ENCODE measurements around the gene TNNT1.
A peak's percentile ranks its signal among the peaks of the same experiment; 100 is the strongest.

Gene TNNT1

GRCh38 chr19:55141696-55142095, 7.3 kb downstream of the TNNT1 start:
- no peak for DNase-seq (ENCODE audit: low read depth, low spot score)

GRCh38 chr19:55137915-55138314, 11.1 kb downstream of the TNNT1 start:
- no peak for DNase-seq (ENCODE audit: low read depth, low spot score)

GRCh38 chr19:55136399-55137102, 12.5 kb downstream of the TNNT1 start:
- no peak for DNase-seq (ENCODE audit: low read depth, low spot score)

GRCh38 chr19:55134736-55135135, 14.3 kb downstream of the TNNT1 start:
- no peak for DNase-seq (ENCODE audit: low read depth, low spot score)

GRCh38 chr19:55133639-55134444, 15.2 kb downstream of the TNNT1 start:
- DNase-seq (ENCODE audit: low read depth, low spot score): no peak

GRCh38 chr19:55132453-55133129, 16.4 kb downstream of the TNNT1 start:
- DNase-seq (ENCODE audit: low read depth, low spot score): no peak

GRCh38 chr19:55131421-55131820, 17.6 kb downstream of the TNNT1 start:
- DNase-seq (ENCODE audit: low read depth, low spot score): no peak

GRCh38 chr19:55119053-55119452, 30.0 kb downstream of the TNNT1 start:
- no peak for DNase-seq (ENCODE audit: low read depth, low spot score)

- DNase-seq (ENCODE audit: low read depth, low spot score): no peak
Measured at GRCh38 chr19:55118401-55118991, 30.5 kb downstream of the TNNT1 start.

- DNase-seq (ENCODE audit: low read depth, low spot score): peak; percentile 92
Measured at GRCh38 chr19:55117663-55118391, 31.2 kb downstream of the TNNT1 start.

GRCh38 chr19:55116859-55117662, 31.9 kb downstream of the TNNT1 start, which contains the start of gene PPP1R12C:
TSS of gene PPP1R12C (minus strand) at chr19:55117637. CDS start at chr19:55117543, 94 bp downstream.
- DNase-seq (ENCODE audit: low read depth, low spot score): no peak

GRCh38 chr19:55116232-55116858, 32.7 kb downstream of the TNNT1 start:
- DNase-seq (ENCODE audit: low read depth, low spot score): no peak

- no peak for DNase-seq (ENCODE audit: low read depth, low spot score)
Measured at GRCh38 chr19:55115446-55116065, 33.5 kb downstream of the TNNT1 start.

GRCh38 chr19:55114566-55115145, 34.4 kb downstream of the TNNT1 start:
- no peak for DNase-seq (ENCODE audit: low read depth, low spot score)

- DNase-seq (ENCODE audit: low read depth, low spot score): no peak
Measured at GRCh38 chr19:55113570-55114039, 35.4 kb downstream of the TNNT1 start.

- no peak for DNase-seq (ENCODE audit: low read depth, low spot score)
Measured at GRCh38 chr19:55112777-55113569, 36.0 kb downstream of the TNNT1 start.

- DNase-seq (ENCODE audit: low read depth, low spot score): no peak
Measured at GRCh38 chr19:55112246-55112776, 36.7 kb downstream of the TNNT1 start.

All from activated naive CD8-positive, alpha-beta T cell treated with anti-CD3 and anti-CD28 coated beads, Interleukin-2, amount 50 U/mL, for 16 hours (primary cell).